Lower leg skin (tissue), 4 donors: Measurements from ENCODE around the gene SLC25A6. TPM values are rescaled to one million over a fixed set of nuclear protein-coding genes. Genes with fewer than 3 reads are reported as not detected.

ENCODE experiments used
- DNase-seq, 2 donors: peaks; one replicate each; pipeline ENCODE4 v3.0.0-alpha.2; 2019; ENCODE audit warnings: low spot score in 2 of 2
- H3K4me3 ChIP-seq: fragments of 200-600 bp; sonication (generic); 2 replicates; pipeline ENCODE4 v1.5.1; 2017; ENCODE audit warnings: mild to moderate bottlenecking, low read depth; ENCODE audit not compliant: poor library complexity, severe bottlenecking
- CTCF ChIP-seq, 3 donors: fragments of 450-650 bp; IDR thresholded peaks; one replicate each; pipeline ENCODE4 v1.5.1; 2016; ENCODE audit warnings: antibody characterized with exemption in 3 of 3, mild to moderate bottlenecking in 3 of 3, moderate library complexity in 2 of 3
- POLR2A ChIP-seq, 2 donors: fragments of 450-650 bp; IDR thresholded peaks; one replicate each; pipeline ENCODE4 v1.6.1; 2016 to 2017; ENCODE audit warnings: antibody characterized with exemption in 2 of 2, mild to moderate bottlenecking in 1 of 2, moderate library complexity in 1 of 2
- WGBS, 2 donors: methylation state at CpG; one replicate each; pipeline ENCODE4 v1.1.5; 2018; 5-methylcytosine and 5-hydroxymethylcytosine counted together
- intact Hi-C: fragments of 100-400 bp; cut with DNase I; formaldehyde crosslinking; loops from one replicate; pipeline ENCODE4 v1.15.0; 2023; ENCODE audit warnings: low total_unique reads
- total RNA-seq, 4 donors: library from RNA; depleted of rRNA; stranded (reverse); fragments of >200 nt; gene quantifications; one replicate each; pipeline ENCODE4 v1.1.0, GENCODE V29; 2016

Gene SLC25A6
- total RNA-seq, 4 donors from 2014 or later: 187 to 282 (median 260) TPM

GRCh38 chrX:1360171-1360570, 31.7 kb downstream of the SLC25A6 start:
- WGBS, 2 donors: 67 to 80% methylated on average over 2 of the region's 2 CpGs
- intact Hi-C loops: no loop called here
- no peak for TF ChIP-seq CTCF (IDR thresholded peaks at IDR 0.05)
- TF ChIP-seq POLR2A (IDR thresholded peaks at IDR 0.05): no peak

DNA sequence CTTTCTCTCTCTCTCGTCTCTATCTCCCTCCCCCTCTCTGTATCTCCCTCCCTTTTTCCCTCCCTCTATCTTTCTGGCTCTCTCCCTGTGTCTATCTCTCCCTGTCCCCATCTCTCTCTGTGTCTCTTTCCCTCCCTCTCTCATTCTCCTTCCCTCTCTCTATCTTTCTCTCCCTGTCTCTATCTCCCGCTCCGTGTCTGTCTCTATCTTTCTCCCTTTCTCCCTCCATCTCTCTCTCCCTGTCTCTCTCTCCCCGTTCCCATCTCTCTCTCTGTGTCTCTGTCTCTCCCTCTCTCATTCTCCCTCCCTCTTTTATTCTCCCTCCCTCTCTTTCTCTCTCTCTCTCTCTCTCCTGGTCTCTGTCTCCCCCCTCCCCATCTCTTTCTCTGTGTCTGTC, 32.4 kb downstream of the SLC25A6 start:
- H3K4me3 ChIP-seq: no peak overlapping the region
- intact Hi-C loops: no loop called here
- no peak for DNase-seq
- 88 to 90% methylated on average over 4 of the region's 4 CpGs for WGBS, 2 donors
- no peak for TF ChIP-seq POLR2A (IDR thresholded peaks at IDR 0.05)
- no peak for TF ChIP-seq CTCF (IDR thresholded peaks at IDR 0.05)

More at GRCh38 chrX:1360171-1360570, 31.7 kb downstream of the SLC25A6 start:
- no peak overlapping the region for H3K4me3 ChIP-seq
- DNase-seq: no peak

DNA sequence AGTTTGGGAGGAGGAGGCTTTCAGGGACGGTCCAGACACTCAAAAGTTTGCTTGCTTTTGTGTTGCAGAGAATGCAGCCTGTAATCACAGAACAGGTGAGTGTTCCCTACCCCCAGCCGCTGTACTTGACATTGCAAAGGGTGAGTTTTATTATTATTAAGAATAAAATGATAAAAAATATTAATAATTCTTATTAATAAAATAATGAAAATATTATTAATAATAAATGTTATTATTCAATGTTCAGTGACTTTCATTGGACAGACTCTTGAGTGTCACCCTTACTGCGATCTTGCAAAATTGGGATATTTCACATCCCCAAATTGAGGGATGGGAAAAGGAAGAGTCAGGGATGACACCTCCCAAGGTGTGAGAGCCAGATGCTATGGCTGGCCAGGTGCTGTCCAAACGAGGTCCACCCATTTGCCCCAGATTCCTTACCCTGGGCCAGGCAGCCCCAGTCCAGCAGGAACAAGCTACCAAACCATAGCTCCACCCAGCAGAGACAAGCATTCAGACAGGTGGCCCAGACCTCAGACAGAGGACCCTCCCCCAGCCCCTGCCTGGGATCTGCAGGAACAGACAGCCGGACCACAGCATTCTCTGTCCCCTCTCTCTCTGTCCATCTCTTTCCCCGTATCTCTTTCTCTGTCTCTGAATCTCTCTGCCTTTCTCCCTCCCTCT, 33.0 kb downstream of the SLC25A6 start:
- TF ChIP-seq CTCF (IDR thresholded peaks at IDR 0.05) (no peak), POLR2A (IDR thresholded peaks at IDR 0.05) (no peak)
- no peak for DNase-seq
- H3K4me3 ChIP-seq: no peak overlapping the region
- intact Hi-C loops: no loop called here
- 81 to 85% methylated on average over 6 of the region's 6 CpGs for WGBS, 2 donors

GRCh38 chrX:1357993-1358392, 33.9 kb downstream of the SLC25A6 start:
- TF ChIP-seq POLR2A (IDR thresholded peaks at IDR 0.05): no peak
- TF ChIP-seq CTCF (IDR thresholded peaks at IDR 0.05): no peak
- no peak overlapping the region for H3K4me3 ChIP-seq
- WGBS, 2 donors: 92 to 95% methylated on average over 10 of the region's 10 CpGs
- intact Hi-C loops: no loop called here
- no peak for DNase-seq

GRCh38 chrX:1355131-1356046, 36.5 kb downstream of the SLC25A6 start:
- no peak overlapping the region for H3K4me3 ChIP-seq
- DNase-seq: no peak
- TF ChIP-seq CTCF (IDR thresholded peaks at IDR 0.05) (no peak), POLR2A (IDR thresholded peaks at IDR 0.05) (no peak)
- intact Hi-C loops: no loop called here
- WGBS, 2 donors: 42 to 48% methylated on average over 11 of the region's 11 CpGs
